Suprapubic skin (tissue), 4 donors: ENCODE data around the gene SIPA1L3. TPM values are rescaled to one million over a fixed set of nuclear protein-coding genes. Genes with fewer than 3 reads are reported as not detected.

Source experiments
- DNase-seq, 2 donors: peaks; one replicate each; pipeline ENCODE4 v3.0.0-alpha.2; 2019; ENCODE audit warnings: low spot score in 2 of 2
- H3K27ac ChIP-seq: fragments of 200-600 bp; sonication (generic); one replicate; pipeline ENCODE4 v1.5.1; 2019
- H3K27me3 ChIP-seq: fragments of 200-600 bp; sonication (generic); one replicate; pipeline ENCODE4 v1.5.1; 2019
- H3K36me3 ChIP-seq: fragments of 200-600 bp; sonication (generic); one replicate; pipeline ENCODE4 v1.5.1; 2019
- H3K4me1 ChIP-seq: fragments of 200-600 bp; sonication (generic); one replicate; pipeline ENCODE4 v1.5.1; 2019
- H3K4me3 ChIP-seq: fragments of 200-600 bp; sonication (generic); one replicate; pipeline ENCODE4 v1.5.1; 2019; ENCODE audit warnings: mild to moderate bottlenecking
- H3K9me3 ChIP-seq: fragments of 200-600 bp; sonication (generic); one replicate; pipeline ENCODE4 v1.5.1; 2019
- EP300 ChIP-seq: sonication (generic); formaldehyde crosslinking; IDR thresholded peaks from one replicate; pipeline ENCODE4 v1.6.1; 2017; ENCODE audit warnings: antibody characterized with exemption
- POLR2A ChIP-seq, 2 donors: fragments of 450-650 bp; IDR thresholded peaks; one replicate each; pipeline ENCODE4 v1.6.1; 2017; ENCODE audit warnings: antibody characterized with exemption in 2 of 2, mild to moderate bottlenecking in 2 of 2, moderate library complexity in 2 of 2
- POLR2AphosphoS5 ChIP-seq, 3 donors: sonication (generic); formaldehyde crosslinking; IDR thresholded peaks; one replicate each; pipeline ENCODE4 v1.6.1; 2017; ENCODE audit warnings: antibody characterized with exemption in 3 of 3
- WGBS: methylation state at CpG from one replicate; pipeline ENCODE4 v1.1.5; 2018; 5-methylcytosine and 5-hydroxymethylcytosine counted together
- total RNA-seq, 4 donors: library from RNA; depleted of rRNA; stranded (reverse); fragments of >200 nt; gene quantifications; one replicate each; pipeline ENCODE4 v1.1.0, GENCODE V29; 2016
- TF ChIP-seq, protein P1 (sequence below), 2 donors: fragments of 200-600 bp in 1 of 2; fragments of 450-650 bp in 1 of 2; sonication (generic) in 1 of 2; IDR thresholded peaks; one replicate each; pipeline ENCODE4 v1.5.1; 2016 to 2019; ENCODE audit warnings: antibody characterized with exemption in 2 of 2, mild to moderate bottlenecking in 1 of 2, moderate library complexity in 1 of 2

The SIPA1L3 gene
- total RNA-seq, 4 donors from 2014 or later = 52.6 to 92.1 (median 81.8) TPM

DNA sequence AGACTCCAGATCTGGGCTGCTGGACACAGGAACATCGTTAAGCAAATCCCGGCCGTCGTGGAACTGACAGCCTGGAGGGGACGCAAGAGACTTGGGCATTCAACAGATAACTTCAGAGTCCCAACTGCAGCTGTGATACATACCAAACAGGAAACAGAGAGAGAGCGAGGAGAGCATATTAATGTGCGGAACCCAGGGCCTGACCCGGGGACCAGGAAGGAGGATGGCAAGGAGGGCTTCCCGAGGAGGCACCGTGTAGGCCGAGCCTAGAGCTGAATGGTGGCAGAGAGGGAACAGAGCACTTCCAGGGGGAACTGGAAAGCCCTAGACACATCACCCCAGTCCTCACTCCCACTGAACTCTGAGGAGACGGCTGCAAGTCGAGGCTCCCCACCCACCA is 68.1 kb downstream of the SIPA1L3 start:
- WGBS = 90% methylated on average over 13 of the region's 13 CpGs
- H3K27ac ChIP-seq = no peak overlapping the region

DNA sequence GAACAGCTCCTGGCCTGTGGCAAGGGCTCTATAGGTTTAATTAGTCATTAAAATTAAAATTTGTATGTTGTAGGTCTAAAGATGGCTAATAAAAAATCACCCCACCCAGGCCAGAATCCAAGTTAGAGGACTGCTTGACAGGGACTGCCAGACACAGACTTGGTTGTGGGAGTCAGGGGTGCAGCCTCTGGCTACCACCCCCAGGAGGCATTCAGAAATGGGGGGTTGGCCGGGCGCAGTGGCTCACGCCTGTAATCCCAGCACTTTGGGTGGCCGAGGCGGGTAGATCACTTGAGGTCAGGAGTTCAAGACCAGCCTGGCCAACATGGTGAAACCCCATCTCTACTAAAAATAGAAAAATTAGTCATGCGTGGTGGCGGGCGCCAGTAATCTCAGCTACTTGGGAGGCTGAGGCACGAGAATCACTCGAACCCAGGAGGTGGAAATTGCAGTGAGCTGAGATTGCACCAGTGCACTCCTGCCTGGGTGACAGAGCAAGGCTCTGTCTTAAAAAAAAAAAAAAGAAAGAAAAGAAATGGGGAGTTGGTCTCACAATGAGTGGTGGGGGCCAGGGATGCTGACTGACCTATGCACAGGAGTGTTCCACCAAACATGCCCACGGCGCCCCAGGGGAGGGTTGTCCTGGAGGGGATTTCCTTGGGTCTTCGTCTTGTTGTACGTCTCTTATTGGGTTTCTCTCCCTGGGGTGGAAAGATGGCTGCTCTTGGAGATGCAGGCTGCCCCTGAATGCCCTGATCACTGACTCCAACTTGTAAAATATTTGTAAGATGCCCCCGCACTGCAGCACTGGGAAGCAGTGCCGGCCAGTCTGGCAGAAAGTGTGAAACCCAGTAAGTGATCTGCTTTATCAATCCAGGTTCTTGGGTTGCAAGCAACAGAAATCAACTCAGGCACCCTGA is 68.8 kb downstream of the SIPA1L3 start:
- DNase-seq = peak in 1 of 2 donors; percentile 20
- no peak overlapping the region for H3K4me3 ChIP-seq
- no peaks in the 10 kb centered on the region for H3K27me3 ChIP-seq
- peaks cover 20% of the 10 kb centered on the region for H3K4me1 ChIP-seq
- 94% methylated on average over 16 of the region's 16 CpGs for WGBS
- H3K36me3 ChIP-seq = no peaks in the 10 kb centered on the region
- H3K9me3 ChIP-seq = peaks cover 1% of the 10 kb centered on the region
- TF ChIP-seq EP300 (no peak), POLR2A (IDR thresholded peaks at IDR 0.05) (no peak), POLR2AphosphoS5 (IDR thresholded peaks at IDR 0.05) (no peak)
- TF ChIP-seq, protein P1, sequence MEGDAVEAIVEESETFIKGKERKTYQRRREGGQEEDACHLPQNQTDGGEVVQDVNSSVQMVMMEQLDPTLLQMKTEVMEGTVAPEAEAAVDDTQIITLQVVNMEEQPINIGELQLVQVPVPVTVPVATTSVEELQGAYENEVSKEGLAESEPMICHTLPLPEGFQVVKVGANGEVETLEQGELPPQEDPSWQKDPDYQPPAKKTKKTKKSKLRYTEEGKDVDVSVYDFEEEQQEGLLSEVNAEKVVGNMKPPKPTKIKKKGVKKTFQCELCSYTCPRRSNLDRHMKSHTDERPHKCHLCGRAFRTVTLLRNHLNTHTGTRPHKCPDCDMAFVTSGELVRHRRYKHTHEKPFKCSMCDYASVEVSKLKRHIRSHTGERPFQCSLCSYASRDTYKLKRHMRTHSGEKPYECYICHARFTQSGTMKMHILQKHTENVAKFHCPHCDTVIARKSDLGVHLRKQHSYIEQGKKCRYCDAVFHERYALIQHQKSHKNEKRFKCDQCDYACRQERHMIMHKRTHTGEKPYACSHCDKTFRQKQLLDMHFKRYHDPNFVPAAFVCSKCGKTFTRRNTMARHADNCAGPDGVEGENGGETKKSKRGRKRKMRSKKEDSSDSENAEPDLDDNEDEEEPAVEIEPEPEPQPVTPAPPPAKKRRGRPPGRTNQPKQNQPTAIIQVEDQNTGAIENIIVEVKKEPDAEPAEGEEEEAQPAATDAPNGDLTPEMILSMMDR (IDR thresholded peaks at IDR 0.05) = no peak
- H3K27ac ChIP-seq = no peak overlapping the region

More for the DNA sequence above, 68.1 kb downstream of the SIPA1L3 start:
- DNase-seq = peak in 1 of 2 donors; percentile 41
- TF ChIP-seq POLR2A (IDR thresholded peaks at IDR 0.05) (no peak), POLR2AphosphoS5 (IDR thresholded peaks at IDR 0.05) (no peak), EP300 (no peak)
- TF ChIP-seq, protein P1 (IDR thresholded peaks at IDR 0.05) = no peak
- Histone ChIP-seq H3K36me3 (no peaks in the 10 kb centered on the region), H3K9me3 (peaks cover 5% of the 10 kb centered on the region), H3K4me3 (no peak overlapping the region), H3K4me1 (peaks cover 16% of the 10 kb centered on the region), H3K27me3 (no peaks in the 10 kb centered on the region)

DNA sequence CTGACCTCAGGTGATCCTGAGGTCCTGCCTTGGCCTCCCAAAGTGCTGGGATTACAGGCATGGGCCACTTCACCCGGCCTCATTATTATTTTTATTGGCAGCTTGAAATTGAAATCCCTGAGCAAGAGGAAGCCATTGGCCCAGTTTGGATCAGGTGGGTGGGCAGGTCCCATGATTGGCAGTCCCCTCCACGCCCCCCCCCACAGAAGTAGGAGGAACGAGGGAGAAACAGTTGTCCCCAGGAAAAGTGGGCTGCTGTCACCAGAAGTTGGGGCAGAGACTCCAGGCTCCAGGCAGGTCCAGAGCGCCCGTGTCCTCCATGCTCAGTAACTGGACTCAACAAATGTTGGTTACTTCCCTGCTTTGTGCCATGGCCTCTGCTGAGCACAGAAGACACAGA is 70.4 kb downstream of the SIPA1L3 start:
- Histone ChIP-seq H3K36me3 (no peaks in the 10 kb centered on the region), H3K27ac (peak overlapping the region; percentile 23), H3K4me3 (no peak overlapping the region), H3K27me3 (no peaks in the 10 kb centered on the region), H3K9me3 (no peaks in the 10 kb centered on the region), H3K4me1 (peaks cover 35% of the 10 kb centered on the region)
- DNase-seq = no peak
- TF ChIP-seq EP300 = no peak
- TF ChIP-seq, protein P1 (IDR thresholded peaks at IDR 0.05) = no peak
- TF ChIP-seq POLR2AphosphoS5 (IDR thresholded peaks at IDR 0.05) = no peak
- TF ChIP-seq POLR2A (IDR thresholded peaks at IDR 0.05) = no peak
- WGBS = 90% methylated on average over 2 of the region's 5 CpGs

DNA sequence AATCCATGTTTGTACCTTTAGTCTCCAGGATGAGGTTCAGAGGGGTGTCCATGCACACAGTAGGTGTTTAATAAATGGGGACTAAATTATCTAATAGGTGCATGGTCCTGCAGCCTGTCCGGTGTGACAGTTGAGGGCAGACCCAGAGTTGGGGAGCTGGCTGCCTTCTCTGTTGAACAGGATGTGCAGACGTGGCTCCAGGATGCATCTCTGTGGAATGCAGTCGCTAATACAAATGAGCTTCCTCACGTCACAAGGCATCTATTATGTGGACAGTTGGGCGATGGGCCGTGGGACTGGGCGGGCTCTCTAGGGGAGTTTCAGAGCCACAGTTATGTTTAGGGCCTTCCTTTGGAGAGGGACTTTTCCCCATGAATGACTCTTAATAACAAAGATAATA is 71.0 kb downstream of the SIPA1L3 start:
- no peak for TF ChIP-seq EP300
- no peak for TF ChIP-seq POLR2A (IDR thresholded peaks at IDR 0.05)
- peaks cover 41% of the 10 kb centered on the region for H3K4me1 ChIP-seq
- 45% methylated on average over 7 of the region's 7 CpGs for WGBS
- no peaks in the 10 kb centered on the region for H3K36me3 ChIP-seq
- peak overlapping the region; percentile 60 for H3K27ac ChIP-seq
- no peaks in the 10 kb centered on the region for H3K9me3 ChIP-seq
- no peak overlapping the region for H3K4me3 ChIP-seq
- H3K27me3 ChIP-seq = no peaks in the 10 kb centered on the region
- no peak for DNase-seq

DNA sequence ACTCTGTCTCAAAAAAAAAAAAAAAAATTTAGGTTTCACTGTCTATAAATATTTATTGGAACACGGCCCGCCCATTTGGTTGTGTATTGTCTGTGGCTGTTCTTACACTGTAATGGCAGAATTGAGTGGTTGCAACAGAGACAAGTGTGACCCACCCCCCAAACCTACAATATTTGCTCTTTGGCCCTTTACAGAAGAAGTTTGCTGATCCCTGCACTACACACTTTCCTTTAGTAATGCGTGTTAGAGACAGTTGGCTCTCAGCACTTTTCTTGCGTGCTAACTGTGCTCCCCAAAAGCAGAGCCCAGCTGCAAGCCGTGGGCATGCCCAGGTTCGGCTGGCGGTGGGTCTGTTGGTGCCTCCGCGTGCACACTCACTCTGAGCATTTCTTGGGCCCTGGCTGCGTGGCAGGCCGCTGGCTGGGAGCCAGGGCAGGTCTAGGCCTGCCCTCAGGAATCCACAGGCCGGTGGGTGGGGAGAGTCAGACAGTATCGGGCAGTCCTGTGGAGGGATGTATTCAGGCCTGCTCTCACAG is 72.6 kb downstream of the SIPA1L3 start:
- TF ChIP-seq POLR2AphosphoS5 (IDR thresholded peaks at IDR 0.05) (peak in 1 of 3 donors; percentile 16), EP300 (no peak), POLR2A (IDR thresholded peaks at IDR 0.05) (no peak)
- TF ChIP-seq, protein P1 (IDR thresholded peaks at IDR 0.05) = no peak
- no peaks in the 10 kb centered on the region for H3K27me3 ChIP-seq
- DNase-seq = no peak
- peaks cover 48% of the 10 kb centered on the region for H3K4me1 ChIP-seq
- 44% methylated on average over 11 of the region's 13 CpGs for WGBS
- peak overlapping the region; percentile 80 for H3K27ac ChIP-seq
- no peaks in the 10 kb centered on the region for H3K9me3 ChIP-seq
- H3K4me3 ChIP-seq = no peak overlapping the region
- no peaks in the 10 kb centered on the region for H3K36me3 ChIP-seq
